ENCODE data around the gene BCAP29.
A peak's percentile ranks its signal among the peaks of the same experiment; 100 is the strongest.
"Not testable (repeated sequence)": the region's sequence is repeated elsewhere in the genome, so short reads cannot be mapped to it uniquely, and the experiment has no call there.

Gene BCAP29, protein sequence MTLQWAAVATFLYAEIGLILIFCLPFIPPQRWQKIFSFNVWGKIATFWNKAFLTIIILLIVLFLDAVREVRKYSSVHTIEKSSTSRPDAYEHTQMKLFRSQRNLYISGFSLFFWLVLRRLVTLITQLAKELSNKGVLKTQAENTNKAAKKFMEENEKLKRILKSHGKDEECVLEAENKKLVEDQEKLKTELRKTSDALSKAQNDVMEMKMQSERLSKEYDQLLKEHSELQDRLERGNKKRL

GRCh38 chr7:107579885-107580715 lies at the start of gene BCAP29:
Gene BCAP29 (plus strand): TSS chr7:107580246. CDS start chr7:107580773, 527 bp downstream.
- no peaks in the 10 kb centered on the region for H3K9me3 ChIP-seq (ENCODE audit: insufficient read depth, low read length)
- no peaks in the 10 kb centered on the region for H3K27me3 ChIP-seq (ENCODE audit: low read length)
- peak within 1 kb of the TSS; percentile 38 for H3K27ac ChIP-seq (ENCODE audit: low read depth, low read length)
- peak within 1 kb of the TSS; percentile 87 for H3K4me2 ChIP-seq (ENCODE audit: low read depth, low read length, poor library complexity, severe bottlenecking)
- peak within 1 kb of the TSS; percentile 91 for H2AFZ ChIP-seq (ENCODE audit: low read depth, low read length, severe bottlenecking)
- H3K9me2 ChIP-seq (replicated peaks; ENCODE audit: insufficient read depth, low read length): no peaks in the 10 kb centered on the region
- H3K9ac ChIP-seq (ENCODE audit: low read length): peak within 1 kb of the TSS; percentile 84
- TF ChIP-seq, protein P1, sequence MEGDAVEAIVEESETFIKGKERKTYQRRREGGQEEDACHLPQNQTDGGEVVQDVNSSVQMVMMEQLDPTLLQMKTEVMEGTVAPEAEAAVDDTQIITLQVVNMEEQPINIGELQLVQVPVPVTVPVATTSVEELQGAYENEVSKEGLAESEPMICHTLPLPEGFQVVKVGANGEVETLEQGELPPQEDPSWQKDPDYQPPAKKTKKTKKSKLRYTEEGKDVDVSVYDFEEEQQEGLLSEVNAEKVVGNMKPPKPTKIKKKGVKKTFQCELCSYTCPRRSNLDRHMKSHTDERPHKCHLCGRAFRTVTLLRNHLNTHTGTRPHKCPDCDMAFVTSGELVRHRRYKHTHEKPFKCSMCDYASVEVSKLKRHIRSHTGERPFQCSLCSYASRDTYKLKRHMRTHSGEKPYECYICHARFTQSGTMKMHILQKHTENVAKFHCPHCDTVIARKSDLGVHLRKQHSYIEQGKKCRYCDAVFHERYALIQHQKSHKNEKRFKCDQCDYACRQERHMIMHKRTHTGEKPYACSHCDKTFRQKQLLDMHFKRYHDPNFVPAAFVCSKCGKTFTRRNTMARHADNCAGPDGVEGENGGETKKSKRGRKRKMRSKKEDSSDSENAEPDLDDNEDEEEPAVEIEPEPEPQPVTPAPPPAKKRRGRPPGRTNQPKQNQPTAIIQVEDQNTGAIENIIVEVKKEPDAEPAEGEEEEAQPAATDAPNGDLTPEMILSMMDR (IDR thresholded peaks at IDR 0.05; ENCODE audit: insufficient read depth, low read length, poor library complexity, severe bottlenecking): peak; percentile 9
- no peak for TF ChIP-seq EZH2phosphoT487 (conservative IDR thresholded peaks at IDR 0.05; ENCODE audit: low read length)
- H4K20me1 ChIP-seq (ENCODE audit: low read depth, low read length): no peaks in the 10 kb centered on the region
- peaks cover 11% of the 10 kb centered on the region; the same call in 1 of the 2 replicates for H3K36me3 ChIP-seq (ENCODE audit: low read length)
- H3K79me2 ChIP-seq (ENCODE audit: insufficient read depth, low read length): peaks cover 21% of the 10 kb centered on the region; the same call in 1 of the 2 replicates
- peak within 1 kb of the TSS; percentile 96 for H3K4me3 ChIP-seq (ENCODE audit: insufficient read depth, low read length, poor library complexity, severe bottlenecking)
- H3F3A ChIP-seq (ENCODE audit: insufficient read depth): peaks cover 21% of the 10 kb centered on the region

GRCh38 chr7:107530751-107531150 lies 49.3 kb upstream of the BCAP29 start:
- Histone ChIP-seq H3K36me3 (ENCODE audit: low read length) (0 out of 2 replicates have a peak, but pooled peaks cover 4% of the 10 kb centered on the region), H3K9ac (ENCODE audit: low read length) (no peak overlapping the region), H3K79me2 (ENCODE audit: insufficient read depth, low read length) (0 out of 2 replicates have a peak, but pooled peaks cover 3% of the 10 kb centered on the region), H3K9me3 (ENCODE audit: insufficient read depth, low read length) (no peaks in the 10 kb centered on the region), H3K27ac (ENCODE audit: low read depth, low read length) (no peak overlapping the region), H4K20me1 (ENCODE audit: low read depth, low read length) (no peaks in the 10 kb centered on the region), H2AFZ (ENCODE audit: low read depth, low read length, severe bottlenecking) (no peak overlapping the region), H3K9me2 (replicated peaks; ENCODE audit: insufficient read depth, low read length) (no peaks in the 10 kb centered on the region), H3K27me3 (ENCODE audit: low read length) (no peaks in the 10 kb centered on the region), H3K4me2 (ENCODE audit: low read depth, low read length, poor library complexity, severe bottlenecking) (no peak overlapping the region), H3K4me3 (ENCODE audit: insufficient read depth, low read length, poor library complexity, severe bottlenecking) (no peak overlapping the region), H3F3A (ENCODE audit: insufficient read depth) (no peaks in the 10 kb centered on the region)
- TF ChIP-seq, protein P1 (IDR thresholded peaks at IDR 0.05; ENCODE audit: insufficient read depth, low read length, poor library complexity, severe bottlenecking): no peak
- no peak for TF ChIP-seq EZH2phosphoT487 (conservative IDR thresholded peaks at IDR 0.05; ENCODE audit: low read length)

DNA sequence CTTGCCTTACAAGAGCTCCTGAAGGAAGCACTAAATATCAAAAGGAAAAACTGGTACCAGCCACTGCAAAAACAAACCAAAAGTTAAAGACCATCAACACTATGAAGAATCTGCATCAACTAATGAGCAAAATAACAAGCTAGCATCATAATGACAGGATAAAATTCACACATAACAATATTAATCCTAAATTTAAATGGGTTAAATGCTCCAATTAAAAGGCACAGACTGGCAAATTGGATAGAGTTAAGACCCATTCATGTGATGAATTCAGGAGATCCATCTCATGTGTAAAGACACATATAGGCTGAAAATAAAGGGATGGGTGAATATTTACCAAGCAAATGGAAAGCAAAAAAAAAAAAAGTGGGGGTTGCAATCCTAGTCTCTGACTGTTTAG lies 45.9 kb upstream of the BCAP29 start:
- Histone ChIP-seq H2AFZ (ENCODE audit: low read depth, low read length, severe bottlenecking) (no peak overlapping the region), H3K9me2 (replicated peaks; ENCODE audit: insufficient read depth, low read length) (no peaks in the 10 kb centered on the region)

GRCh38 chr7:107537228-107537627 lies 42.8 kb upstream of the BCAP29 start:
- H3K9me2 ChIP-seq (replicated peaks; ENCODE audit: insufficient read depth, low read length); H3K27me3 ChIP-seq (ENCODE audit: low read length); H3K9me3 ChIP-seq (ENCODE audit: insufficient read depth, low read length); H3K27ac ChIP-seq (ENCODE audit: low read depth, low read length); H3K4me3 ChIP-seq (ENCODE audit: insufficient read depth, low read length, poor library complexity, severe bottlenecking); H2AFZ ChIP-seq (ENCODE audit: low read depth, low read length, severe bottlenecking); H3K36me3 ChIP-seq (ENCODE audit: low read length); H3K9ac ChIP-seq (ENCODE audit: low read length); H3K79me2 ChIP-seq (ENCODE audit: insufficient read depth, low read length); H3F3A ChIP-seq (ENCODE audit: insufficient read depth); H4K20me1 ChIP-seq (ENCODE audit: low read depth, low read length); H3K4me2 ChIP-seq (ENCODE audit: low read depth, low read length, poor library complexity, severe bottlenecking): not testable (repeated sequence)

More for the DNA sequence above, 45.9 kb upstream of the BCAP29 start:
- no peak overlapping the region for H3K4me3 ChIP-seq (ENCODE audit: insufficient read depth, low read length, poor library complexity, severe bottlenecking)
- 0 out of 2 replicates have a peak, but pooled peaks cover 3% of the 10 kb centered on the region for H3K79me2 ChIP-seq (ENCODE audit: insufficient read depth, low read length)
- no peak overlapping the region for H3K9ac ChIP-seq (ENCODE audit: low read length)
- no peak overlapping the region for H3K4me2 ChIP-seq (ENCODE audit: low read depth, low read length, poor library complexity, severe bottlenecking)
- H3F3A ChIP-seq (ENCODE audit: insufficient read depth): no peaks in the 10 kb centered on the region
- 0 out of 2 replicates have a peak, but pooled peaks cover 4% of the 10 kb centered on the region for H3K36me3 ChIP-seq (ENCODE audit: low read length)
- no peaks in the 10 kb centered on the region for H3K9me3 ChIP-seq (ENCODE audit: insufficient read depth, low read length)
- H3K27me3 ChIP-seq (ENCODE audit: low read length): no peaks in the 10 kb centered on the region
- TF ChIP-seq EZH2phosphoT487 (conservative IDR thresholded peaks at IDR 0.05; ENCODE audit: low read length): no peak
- TF ChIP-seq, protein P1 (IDR thresholded peaks at IDR 0.05; ENCODE audit: insufficient read depth, low read length, poor library complexity, severe bottlenecking): no peak
- H4K20me1 ChIP-seq (ENCODE audit: low read depth, low read length): no peaks in the 10 kb centered on the region
- no peak overlapping the region for H3K27ac ChIP-seq (ENCODE audit: low read depth, low read length)

Data from SU-DHL-6 (cell line).